Renal pelvis (tissue), 4 donors: ENCODE measurements around the gene CCPG1. TPM values are rescaled to one million over a fixed set of nuclear protein-coding genes. Genes with fewer than 3 reads are reported as not detected.

Experiments used
- DNase-seq: peaks from one replicate; pipeline ENCODE4 v3.0.0-alpha.2; 2013
- polyA plus RNA-seq, 3 donors: library from polyadenylated mRNA; unstranded; fragments of 120-200 nt; gene quantifications; one replicate each; pipeline ENCODE4 v1.2.1, GENCODE V29; 2013; ENCODE audit not compliant: insufficient read length in 3 of 3

Gene CCPG1
- polyA plus RNA-seq, 3 donors, result 48.5 to 59.0 (median 48.8) TPM

DNA sequence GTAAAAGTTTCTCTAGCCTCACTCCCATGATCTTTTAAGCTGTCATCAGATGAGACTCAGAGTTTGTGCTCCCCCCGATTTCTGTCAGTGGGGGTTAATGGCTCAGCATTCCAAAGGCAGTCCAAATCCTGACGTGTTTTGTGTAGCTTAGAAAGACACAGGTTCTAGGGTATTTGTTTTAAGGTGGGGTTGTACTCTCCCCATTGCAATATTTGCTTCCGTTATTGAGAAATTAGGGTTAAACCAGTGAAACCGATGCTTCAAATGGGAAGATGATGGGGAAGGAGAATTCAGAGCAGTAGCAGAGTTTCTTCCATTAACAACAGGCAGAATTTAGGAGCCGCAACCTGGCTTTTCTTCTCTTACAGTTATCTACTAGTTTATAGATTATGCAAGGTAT, 85.7 kb downstream of the CCPG1 start:
- no peak for DNase-seq

DNA sequence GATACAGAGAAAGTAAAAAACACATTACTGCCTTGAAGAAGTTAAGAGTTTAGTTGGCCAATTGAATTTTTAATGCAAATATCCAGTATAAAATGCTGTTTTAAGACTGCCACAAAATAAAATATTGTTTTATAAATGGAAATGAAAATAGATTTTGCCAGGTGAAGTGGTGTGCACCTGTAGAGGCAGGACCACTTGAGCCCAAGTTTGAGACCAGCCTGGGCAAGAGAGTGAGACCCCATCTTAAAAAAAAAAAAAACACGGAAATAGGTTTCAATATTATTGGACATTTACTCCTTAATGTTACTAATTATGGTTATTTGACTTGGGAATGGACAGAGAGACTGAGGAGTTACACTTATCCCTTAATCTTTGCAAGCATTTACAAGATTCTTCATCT, 87.2 kb downstream of the CCPG1 start:
- DNase-seq, result no peak

DNA sequence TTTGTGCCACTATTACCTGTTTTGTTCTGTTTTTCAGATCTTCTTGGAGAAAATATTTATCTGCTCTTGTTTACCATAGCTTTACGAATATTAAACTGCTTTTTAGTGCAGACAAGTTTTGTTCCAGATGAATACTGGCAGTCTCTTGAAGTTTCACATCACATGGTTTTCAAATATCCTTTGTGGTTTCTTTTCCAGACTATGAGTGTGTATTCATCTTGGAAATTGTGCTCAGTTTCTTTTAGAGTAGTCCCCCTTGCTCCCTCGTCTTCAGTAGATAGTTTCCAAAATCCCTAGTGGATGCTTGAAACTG, 88.0 kb downstream of the CCPG1 start:
- no peak for DNase-seq

GRCh38 chr15:55319537-55320237, 88.5 kb downstream of the CCPG1 start:
- DNase-seq, result no peak

GRCh38 chr15:55318588-55319494, 89.3 kb downstream of the CCPG1 start, which contains the start of the genes PIGB and PIGBOS1:
Gene PIGB (plus strand): TSS chr15:55319222. CDS start chr15:55319251, 29 bp downstream.
Gene PIGBOS1 (minus strand): TSS chr15:55319123. CDS start chr15:55317792, 1,331 bp downstream.
- peak; percentile 93 for DNase-seq

Other genes starting within 250 kb of the CCPG1 start
- gene RSL24D1, start 211.4 kb downstream of the CCPG1 start, polyA plus RNA-seq, result 100 to 1,000 TPM in 2 of 3 donors, 10 to 100 TPM in 1; 99.5 to 125 (median 121) TPM
- gene RAB27A, start 118.5 kb downstream of the CCPG1 start, polyA plus RNA-seq, result 10 to 100 TPM; 15.1 to 15.4 (median 15.2) TPM
- 10 to 100 TPM; 14.4 to 17.3 (median 16.1) TPM for gene PIGBOS1, start 89.2 kb downstream of the CCPG1 start, polyA plus RNA-seq
- gene PIGB, start 89.1 kb downstream of the CCPG1 start, polyA plus RNA-seq, result 10 to 100 TPM; 14.9 to 20.4 (median 19.1) TPM
- gene PIERCE2, start 136 bp upstream of the CCPG1 start, polyA plus RNA-seq, result 1 to 10 TPM; 5.8 to 7.3 (median 6.0) TPM
- 10 to 100 TPM in 1 of 3 donors, 1 to 10 TPM in 2; 9.4 to 10.3 (median 9.8) TPM for gene DNAAF4, start 99.9 kb upstream of the CCPG1 start, polyA plus RNA-seq
- 10 to 100 TPM; 13.5 to 16.0 (median 15.5) TPM for gene PYGO1, start 180.0 kb upstream of the CCPG1 start, polyA plus RNA-seq